H1 (cell line): ENCODE results near the gene TACR2.

ENCODE experiments used
- BRCA1 ChIP-seq: IDR thresholded peaks from 2 replicates; pipeline ENCODE4 v1.6.1; 2012; ENCODE audit warnings: low read depth, low read length, improper control_type of control experiment
- CTCF ChIP-seq, 3 experiments: IDR thresholded peaks; 1 replicate in 2 of 3; 2 replicates in 1 of 3; pipeline versions ENCODE4 v1.5.1 to v1.6.1; 2011; ENCODE audit warnings: low read length in 3 of 3, mild to moderate bottlenecking in 3 of 3, inconsistent platforms in 2 of 3, low read depth in 1 of 3, moderate library complexity in 1 of 3; ENCODE audit not compliant: insufficient read depth in 1 of 3; ENCODE audit errors: control extremely low read depth in 1 of 3
- EGR1 ChIP-seq: IDR thresholded peaks from 2 replicates; pipeline ENCODE4 v1.6.1; 2011; ENCODE audit warnings: low read depth, low read length, borderline replicate concordance
- JUND ChIP-seq: IDR thresholded peaks from 2 replicates; pipeline ENCODE4 v1.6.1; 2011; ENCODE audit warnings: mild to moderate bottlenecking, improper control_type of control experiment, low read length
- KDM1A ChIP-seq: fragments of 200-600, 300-600 bp; sonication (generic); IDR thresholded peaks from 2 replicates; pipeline ENCODE4 v1.7.1; 2016; ENCODE audit warnings: mild to moderate bottlenecking, low read length, borderline replicate concordance
- POLR2A ChIP-seq, 2 experiments: IDR thresholded peaks; 1 replicate in 1 of 2; 2 replicates in 1 of 2; pipeline ENCODE4 v1.6.1; 2011; ENCODE audit warnings: low read depth in 2 of 2, low read length in 2 of 2, mild to moderate bottlenecking in 2 of 2; ENCODE audit errors: control extremely low read depth in 1 of 2
- POLR2AphosphoS5 ChIP-seq: IDR thresholded peaks from 2 replicates; pipeline ENCODE4 v1.6.1; 2011; ENCODE audit warnings: low read depth, low read length
- USF2 ChIP-seq: IDR thresholded peaks from 2 replicates; pipeline ENCODE4 v1.6.1; 2011; ENCODE audit warnings: low read length, improper control_type of control experiment
- YY1 ChIP-seq: IDR thresholded peaks from 2 replicates; pipeline ENCODE4 v1.6.1; 2011; ENCODE audit warnings: low read depth, mild to moderate bottlenecking, low read length

GRCh38 chr10:69458430-69459100 lies 41.8 kb upstream of the TACR2 start:
- TF ChIP-seq POLR2A (IDR thresholded peaks at IDR 0.05; ENCODE audit: control extremely low read depth in 1 of 2, low read depth in 2 of 2, low read length in 2 of 2) (no peak), KDM1A (no peak), CTCF (IDR thresholded peaks at IDR 0.05; ENCODE audit: control extremely low read depth in 1 of 3, insufficient read depth in 1 of 3, low read depth in 1 of 3, low read length in 3 of 3) (no peak), USF2 (no peak), POLR2AphosphoS5 (no peak), JUND (no peak), BRCA1 (no peak), EGR1 (no peak), YY1 (no peak)
